Neural cell (in vitro differentiated cells): ENCODE results near the gene NEURL1. TPM values are rescaled to one million over a fixed set of nuclear protein-coding genes. Genes with fewer than 3 reads are reported as not detected.

ENCODE experiments used
- H2AFZ ChIP-seq: fragments of 200-600, 300-800 bp; sonication (generic), shearing (Covaris generic); 2 replicates; pipeline ENCODE4 v1.6.0; 2014; ENCODE audit warnings: low read depth, mild to moderate bottlenecking, antibody characterized with exemption, low read length, moderate library complexity
- H3F3A ChIP-seq: fragments of 200-600 bp; shearing (Covaris generic); 2 replicates; pipeline ENCODE4 v1.6.1; 2016; ENCODE audit warnings: mild to moderate bottlenecking, moderate library complexity, mixed read lengths, antibody characterized with exemption, low read length; ENCODE audit not compliant: insufficient read depth, poor library complexity, severe bottlenecking
- H3K27ac ChIP-seq: fragments of 200-600, 300-800 bp; sonication (generic), shearing (Covaris generic); 2 replicates; pipeline ENCODE4 v1.5.1; 2014; ENCODE audit warnings: mild to moderate bottlenecking, low read length, moderate library complexity
- H3K27me3 ChIP-seq: fragments of 300-800, 200-600 bp; sonication (generic), shearing (Covaris generic); 2 replicates; pipeline ENCODE4 v1.6.0; 2014; ENCODE audit warnings: mild to moderate bottlenecking, low read depth, low read length, moderate library complexity; ENCODE audit not compliant: insufficient read depth
- H3K36me3 ChIP-seq: fragments of 300-800, 200-600 bp; sonication (generic), shearing (Covaris generic); 2 replicates; pipeline ENCODE4 v1.5.1; 2014; ENCODE audit warnings: mild to moderate bottlenecking, antibody characterized with exemption, low read length, moderate library complexity; ENCODE audit not compliant: insufficient read depth
- H3K4me2 ChIP-seq: fragments of 300-800, 200-600 bp; sonication (generic), shearing (Covaris generic); 2 replicates; pipeline ENCODE4 v1.6.0; 2014; ENCODE audit warnings: mild to moderate bottlenecking, low read length
- H3K4me3 ChIP-seq: fragments of 300-800, 200-600 bp; sonication (generic), shearing (Covaris generic); 2 replicates; pipeline ENCODE4 v1.5.1; 2014; ENCODE audit warnings: mild to moderate bottlenecking, low read length, moderate library complexity
- H3K79me2 ChIP-seq: fragments of 200-600 bp; shearing (Covaris generic); replicated peaks from 2 replicates; pipeline ENCODE4 v1.6.0; 2014; ENCODE audit warnings: mild to moderate bottlenecking, low read length, moderate library complexity; ENCODE audit not compliant: insufficient read depth
- H3K9ac ChIP-seq: fragments of 300-800, 200-600 bp; sonication (generic), shearing (Covaris generic); 2 replicates; pipeline ENCODE4 v1.6.1; 2016; ENCODE audit warnings: mild to moderate bottlenecking, low read length, mixed read lengths
- H3K9me2 ChIP-seq: fragments of 200-600 bp; shearing (Covaris generic); 2 replicates; pipeline ENCODE4 v1.6.1; 2016; ENCODE audit warnings: mild to moderate bottlenecking, low read length, mixed read lengths; ENCODE audit not compliant: insufficient read depth
- H3K9me3 ChIP-seq: fragments of 200-600, 300-800 bp; sonication (generic), shearing (Covaris generic); 2 replicates; pipeline ENCODE4 v1.6.1; 2016; ENCODE audit warnings: mild to moderate bottlenecking, mixed run types, low read length, moderate library complexity, mixed read lengths
- H4K20me1 ChIP-seq: fragments of 200-600 bp; shearing (Covaris generic); 2 replicates; pipeline ENCODE4 v1.6.1; 2016; ENCODE audit warnings: mild to moderate bottlenecking, mixed run types; ENCODE audit not compliant: insufficient read depth
- EP300 ChIP-seq: fragments of 450-650 bp; conservative IDR thresholded peaks from 2 replicates; pipeline ENCODE4 v1.6.1; 2014; ENCODE audit warnings: antibody characterized with exemption, mild to moderate bottlenecking, moderate library complexity; ENCODE audit not compliant: poor library complexity, severe bottlenecking
- EZH2 ChIP-seq: fragments of 200-600, 300-800 bp; shearing (Covaris generic), sonication (generic); IDR thresholded peaks from 2 replicates; pipeline ENCODE4 v1.6.1; 2014; ENCODE audit warnings: antibody characterized with exemption, low read length, borderline replicate concordance, mild to moderate bottlenecking; ENCODE audit not compliant: insufficient read depth, poor library complexity, severe bottlenecking
- MXI1 ChIP-seq: fragments of 450-650 bp; conservative IDR thresholded peaks from 2 replicates; pipeline ENCODE4 v1.6.1; 2014; ENCODE audit warnings: antibody characterized with exemption, mild to moderate bottlenecking; ENCODE audit not compliant: poor library complexity, severe bottlenecking
- POLR2AphosphoS5 ChIP-seq: IDR thresholded peaks from 2 replicates; pipeline ENCODE4 v1.6.1; 2012
- RAD21 ChIP-seq: fragments of 450-650 bp; conservative IDR thresholded peaks from 2 replicates; pipeline ENCODE4 v1.6.1; 2014; ENCODE audit warnings: antibody characterized with exemption, mild to moderate bottlenecking, moderate library complexity
- SMC3 ChIP-seq: fragments of 450-650 bp; conservative IDR thresholded peaks from 2 replicates; pipeline ENCODE4 v1.6.1; 2014; ENCODE audit warnings: antibody characterized with exemption, mild to moderate bottlenecking, moderate library complexity; ENCODE audit not compliant: poor library complexity
- TAF1 ChIP-seq: IDR thresholded peaks from 2 replicates; pipeline ENCODE4 v1.6.1; 2012; ENCODE audit warnings: low read depth
- polyA plus RNA-seq: library from polyadenylated mRNA; depleted of rRNA; stranded (reverse); fragments of >200 nt; gene quantifications from 2 replicates; pipeline ENCODE4 v1.2.3, GENCODE V29; 2014
- TF ChIP-seq, protein P1 (sequence below): IDR thresholded peaks from 2 replicates; pipeline ENCODE4 v1.6.1; 2012; ENCODE audit warnings: borderline replicate concordance
- TF ChIP-seq, protein P2 (sequence below): fragments of 450-650 bp; IDR thresholded peaks from 2 replicates; pipeline ENCODE4 v1.5.1; 2014; ENCODE audit warnings: antibody characterized with exemption, mild to moderate bottlenecking, moderate library complexity; ENCODE audit not compliant: poor library complexity, severe bottlenecking

The NEURL1 gene
- polyA plus RNA-seq, 1 donor from 2014 or later, result 12.3 TPM

GRCh38 chr10:103540722-103541121, 47.2 kb downstream of the NEURL1 start:
- Histone ChIP-seq H3K9me3 (no peaks in the 10 kb centered on the region), H3K27ac (no peak overlapping the region), H3K79me2 (no peaks in the 10 kb centered on the region), H3K4me2 (no peak overlapping the region), H3K9me2 (no peaks in the 10 kb centered on the region), H3K4me3 (no peak overlapping the region), H3K9ac (no peak overlapping the region), H3K27me3 (no peaks in the 10 kb centered on the region), H2AFZ (no peak overlapping the region), H4K20me1 (no peaks in the 10 kb centered on the region), H3K36me3 (no peaks in the 10 kb centered on the region), H3F3A (no peaks in the 10 kb centered on the region)
- no peak for TF ChIP-seq POLR2AphosphoS5
- TF ChIP-seq RAD21, result no peak
- no peak for TF ChIP-seq TAF1
- TF ChIP-seq, protein P1, sequence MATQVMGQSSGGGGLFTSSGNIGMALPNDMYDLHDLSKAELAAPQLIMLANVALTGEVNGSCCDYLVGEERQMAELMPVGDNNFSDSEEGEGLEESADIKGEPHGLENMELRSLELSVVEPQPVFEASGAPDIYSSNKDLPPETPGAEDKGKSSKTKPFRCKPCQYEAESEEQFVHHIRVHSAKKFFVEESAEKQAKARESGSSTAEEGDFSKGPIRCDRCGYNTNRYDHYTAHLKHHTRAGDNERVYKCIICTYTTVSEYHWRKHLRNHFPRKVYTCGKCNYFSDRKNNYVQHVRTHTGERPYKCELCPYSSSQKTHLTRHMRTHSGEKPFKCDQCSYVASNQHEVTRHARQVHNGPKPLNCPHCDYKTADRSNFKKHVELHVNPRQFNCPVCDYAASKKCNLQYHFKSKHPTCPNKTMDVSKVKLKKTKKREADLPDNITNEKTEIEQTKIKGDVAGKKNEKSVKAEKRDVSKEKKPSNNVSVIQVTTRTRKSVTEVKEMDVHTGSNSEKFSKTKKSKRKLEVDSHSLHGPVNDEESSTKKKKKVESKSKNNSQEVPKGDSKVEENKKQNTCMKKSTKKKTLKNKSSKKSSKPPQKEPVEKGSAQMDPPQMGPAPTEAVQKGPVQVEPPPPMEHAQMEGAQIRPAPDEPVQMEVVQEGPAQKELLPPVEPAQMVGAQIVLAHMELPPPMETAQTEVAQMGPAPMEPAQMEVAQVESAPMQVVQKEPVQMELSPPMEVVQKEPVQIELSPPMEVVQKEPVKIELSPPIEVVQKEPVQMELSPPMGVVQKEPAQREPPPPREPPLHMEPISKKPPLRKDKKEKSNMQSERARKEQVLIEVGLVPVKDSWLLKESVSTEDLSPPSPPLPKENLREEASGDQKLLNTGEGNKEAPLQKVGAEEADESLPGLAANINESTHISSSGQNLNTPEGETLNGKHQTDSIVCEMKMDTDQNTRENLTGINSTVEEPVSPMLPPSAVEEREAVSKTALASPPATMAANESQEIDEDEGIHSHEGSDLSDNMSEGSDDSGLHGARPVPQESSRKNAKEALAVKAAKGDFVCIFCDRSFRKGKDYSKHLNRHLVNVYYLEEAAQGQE, result no peak
- TF ChIP-seq SMC3, result no peak
- no peak for TF ChIP-seq EZH2
- TF ChIP-seq MXI1, result no peak
- no peak for TF ChIP-seq EP300
- TF ChIP-seq, protein P2, sequence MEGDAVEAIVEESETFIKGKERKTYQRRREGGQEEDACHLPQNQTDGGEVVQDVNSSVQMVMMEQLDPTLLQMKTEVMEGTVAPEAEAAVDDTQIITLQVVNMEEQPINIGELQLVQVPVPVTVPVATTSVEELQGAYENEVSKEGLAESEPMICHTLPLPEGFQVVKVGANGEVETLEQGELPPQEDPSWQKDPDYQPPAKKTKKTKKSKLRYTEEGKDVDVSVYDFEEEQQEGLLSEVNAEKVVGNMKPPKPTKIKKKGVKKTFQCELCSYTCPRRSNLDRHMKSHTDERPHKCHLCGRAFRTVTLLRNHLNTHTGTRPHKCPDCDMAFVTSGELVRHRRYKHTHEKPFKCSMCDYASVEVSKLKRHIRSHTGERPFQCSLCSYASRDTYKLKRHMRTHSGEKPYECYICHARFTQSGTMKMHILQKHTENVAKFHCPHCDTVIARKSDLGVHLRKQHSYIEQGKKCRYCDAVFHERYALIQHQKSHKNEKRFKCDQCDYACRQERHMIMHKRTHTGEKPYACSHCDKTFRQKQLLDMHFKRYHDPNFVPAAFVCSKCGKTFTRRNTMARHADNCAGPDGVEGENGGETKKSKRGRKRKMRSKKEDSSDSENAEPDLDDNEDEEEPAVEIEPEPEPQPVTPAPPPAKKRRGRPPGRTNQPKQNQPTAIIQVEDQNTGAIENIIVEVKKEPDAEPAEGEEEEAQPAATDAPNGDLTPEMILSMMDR, result no peak

DNA sequence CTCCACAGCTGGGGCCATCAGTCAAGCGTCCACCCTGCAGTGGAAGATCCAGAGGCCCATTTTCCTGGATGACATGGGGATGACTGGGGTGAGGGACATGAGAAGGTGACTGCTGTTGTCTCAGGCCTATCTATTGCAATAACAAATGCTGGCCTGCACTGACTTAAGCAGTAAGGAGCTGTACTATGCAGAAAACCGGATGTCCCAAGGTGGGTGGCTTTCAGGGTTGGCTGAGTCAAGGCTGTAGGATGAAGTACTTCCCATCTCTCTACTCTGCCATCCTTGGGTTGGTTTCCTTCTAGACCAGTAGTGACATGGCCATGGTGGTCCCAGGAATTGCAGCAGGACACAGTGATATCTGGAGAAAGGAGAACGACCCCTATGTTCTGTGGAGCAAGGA, 48.1 kb downstream of the NEURL1 start:
- H3K9me3 ChIP-seq, result no peaks in the 10 kb centered on the region
- H4K20me1 ChIP-seq, result no peaks in the 10 kb centered on the region
- H3K4me3 ChIP-seq, result no peak overlapping the region
- no peak overlapping the region for H2AFZ ChIP-seq
- no peak overlapping the region for H3K4me2 ChIP-seq
- H3K27ac ChIP-seq, result no peak overlapping the region
- no peaks in the 10 kb centered on the region for H3K79me2 ChIP-seq
- H3K27me3 ChIP-seq, result no peaks in the 10 kb centered on the region
- no peaks in the 10 kb centered on the region for H3F3A ChIP-seq
- no peaks in the 10 kb centered on the region for H3K9me2 ChIP-seq
- H3K36me3 ChIP-seq, result no peaks in the 10 kb centered on the region
- no peak overlapping the region for H3K9ac ChIP-seq
- TF ChIP-seq TAF1 (no peak), RAD21 (no peak), SMC3 (no peak), MXI1 (no peak), POLR2AphosphoS5 (no peak), EP300 (no peak), EZH2 (no peak)
- TF ChIP-seq, protein P1, result no peak
- TF ChIP-seq, protein P2, result no peak
